ENCODE data around the gene VGLL4. TPM values are rescaled to one million over a fixed set of nuclear protein-coding genes. Genes with fewer than 3 reads are reported as not detected.

Gene VGLL4
- total RNA-seq, 1 experiment from 2014 or later, result 66.0 TPM

GRCh38 chr3:11632564-11632963 is 11.2 kb downstream of the VGLL4 start:
- Histone ChIP-seq H3K4me3 (ENCODE audit: low read depth in 2 of 2, low read length in 2 of 2) (no peak overlapping the region), H3K27me3 (ENCODE audit: control insufficient read depth, insufficient read depth, low read length) (no peaks in the 10 kb centered on the region), H3K36me3 (ENCODE audit: control insufficient read depth, insufficient read depth, low read length) (no peaks in the 10 kb centered on the region; the same call in 1 of the 2 replicates), H3K27ac (ENCODE audit: low read length) (peak overlapping the region; percentile 67), H3K4me1 (ENCODE audit: control insufficient read depth, insufficient read depth, low read length) (peaks cover 75% of the 10 kb centered on the region), H3K9me3 (ENCODE audit: control insufficient read depth, insufficient read depth, low read depth, low read length) (no peaks in the 10 kb centered on the region)
- in situ Hi-C loops (cut with HindIII; ENCODE audit: low pct_unique_long_range_greater_than_20kb, low sequenced_read_pairs), result no loop called here
- no TSS peak for BruUV-seq (replicated peaks)
- intact Hi-C loops (cut with micrococcal nuclease; ENCODE audit: unreplicated experiment), result no loop called here
- ChIA-PET POLR2A (no interaction called here), CTCF (no interaction called here)
- DNase-seq (ENCODE audit: low read depth, low spot score) (no peak), ATAC-seq (no peak)
- TF ChIP-seq CTCF (IDR thresholded peaks at IDR 0.05) (no peak), SIN3A (IDR thresholded peaks at IDR 0.05; ENCODE audit: borderline replicate concordance, insufficient read depth, low read depth, low read length) (no peak), REST (IDR thresholded peaks at IDR 0.05; ENCODE audit: insufficient read depth in 1 of 2, low read depth in 2 of 2, low read length in 1 of 2) (no peak), TCF7L2 (IDR thresholded peaks at IDR 0.05; ENCODE audit: low read depth, low read length) (no peak), POLR2AphosphoS5 (IDR thresholded peaks at IDR 0.05; ENCODE audit: low read depth, low read length) (no peak)

- peaks cover 67% of the 10 kb centered on the region for H3K4me1 ChIP-seq (ENCODE audit: control insufficient read depth, insufficient read depth, low read length)
- no peak for DNase-seq (ENCODE audit: low read depth, low spot score)
- no peaks in the 10 kb centered on the region for H3K9me3 ChIP-seq (ENCODE audit: control insufficient read depth, insufficient read depth, low read depth, low read length)
- no peaks in the 10 kb centered on the region; the same call in 1 of the 2 replicates for H3K36me3 ChIP-seq (ENCODE audit: control insufficient read depth, insufficient read depth, low read length)
- no peak overlapping the region for H3K4me3 ChIP-seq (ENCODE audit: low read depth in 2 of 2, low read length in 2 of 2)
- no TSS peak for BruUV-seq (replicated peaks)
- no peak for ATAC-seq
- ChIA-PET POLR2A (interaction anchor here (0.7 kb wide), 1 partner anchor 20 kb away, joined by 4 read pairs; no protein-coding TSS in a partner anchor), CTCF (no interaction called here)
- TF ChIP-seq POLR2AphosphoS5 (IDR thresholded peaks at IDR 0.05; ENCODE audit: low read depth, low read length) (no peak), TCF7L2 (IDR thresholded peaks at IDR 0.05; ENCODE audit: low read depth, low read length) (no peak), CTCF (IDR thresholded peaks at IDR 0.05) (no peak), REST (IDR thresholded peaks at IDR 0.05; ENCODE audit: insufficient read depth in 1 of 2, low read depth in 2 of 2, low read length in 1 of 2) (no peak), SIN3A (IDR thresholded peaks at IDR 0.05; ENCODE audit: borderline replicate concordance, insufficient read depth, low read depth, low read length) (no peak)
- intact Hi-C loops (cut with micrococcal nuclease; ENCODE audit: unreplicated experiment) (no loop called here), in situ Hi-C loops (cut with HindIII; ENCODE audit: low pct_unique_long_range_greater_than_20kb, low sequenced_read_pairs) (no loop called here)
- H3K27me3 ChIP-seq (ENCODE audit: control insufficient read depth, insufficient read depth, low read length), result no peaks in the 10 kb centered on the region
- peak overlapping the region; percentile 67 for H3K27ac ChIP-seq (ENCODE audit: low read length)
Observed at GRCh38 chr3:11631820-11632219, 11.9 kb downstream of the VGLL4 start.
